K562 (cell line): ENCODE data around the gene FAM78A. TPM values are rescaled to one million over a fixed set of nuclear protein-coding genes. Genes with fewer than 3 reads are reported as not detected.

Experiments
- ATAC-seq: fragments of 200-7000 bp; cut with Tn5 transposase; 3 replicates; pipeline ENCODE4 v1.9.1; 2020; ENCODE audit warnings: moderate library complexity
- BruUV-seq: library from RNA; stranded (reverse); fragments of 400-500 nt; replicated peaks from 2 replicates; lab custom pipeline; 2021; lab: Mats Ljungman, UMichigan
- CTCF ChIA-PET: fragments of 300-600 bp; formaldehyde crosslinking; extraction: SDS; loops from one replicate; lab custom pipeline; 2021; ENCODE audit warnings: low intra/inter-chr PET ratio; lab: Yijun Ruan, JAX
- POLR2A ChIA-PET: fragments of 300-600, 350-650 bp; sonication (Branson Sonifier 250); formaldehyde crosslinking; extraction: SDS; loops from one replicate; lab custom pipeline; 2021; ENCODE audit warnings: antibody characterized with exemption, inconsistent platforms; lab: Yijun Ruan, JAX
- DNase-seq, 4 experiments: peaks; one replicate each; pipeline versions ENCODE4 v3.0.0 to v3.0.0-alpha.2; 2011 to 2018; ENCODE audit warnings: low spot score in 3 of 4, mixed read lengths in 3 of 4; ENCODE audit errors: extremely low read depth in 1 of 4
- FAIRE-seq: peaks from 2 replicates; lab custom pipeline; 2011; peaks lifted over from hg19 to GRCh38; lab: Jason Lieb, UNC
- H2AFZ ChIP-seq: 2 replicates; pipeline ENCODE4 v1.6.0; 2011; ENCODE audit warnings: low read depth, low read length, control low read depth, inconsistent platforms
- H3K27ac ChIP-seq: fragments of 200-600 bp; 3 replicates; pipeline ENCODE4 v1.8.0; 2011; ENCODE audit warnings: low read depth, mild to moderate bottlenecking, control low read depth, inconsistent platforms, low read length, moderate library complexity, mixed read lengths; ENCODE audit errors: extremely low read depth
- H3K27me3 ChIP-seq, 2 experiments: fragments of 300-600 bp in 1 of 2; 2 replicates in 1 of 2; 3 replicates in 1 of 2; pipeline versions ENCODE4 v1.6.0 to v1.8.0; 2011; ENCODE audit warnings: inconsistent platforms in 2 of 2, low read length in 2 of 2, mild to moderate bottlenecking in 1 of 2, mixed read lengths in 1 of 2, moderate library complexity in 1 of 2; ENCODE audit not compliant: control insufficient read depth in 2 of 2, insufficient read depth in 2 of 2
- H3K36me3 ChIP-seq: fragments of 300-600 bp; 3 replicates; pipeline ENCODE4 v1.8.0; 2011; ENCODE audit warnings: mild to moderate bottlenecking, low read length, inconsistent platforms; ENCODE audit not compliant: control insufficient read depth, insufficient read depth
- H3K4me1 ChIP-seq, 2 experiments: fragments of 200-600 bp in 1 of 2; replicated peaks in 1 of 2; 2 replicates in 1 of 2; 3 replicates in 1 of 2; pipeline versions ENCODE4 v1.5.1 to v1.8.0; 2011; ENCODE audit warnings: inconsistent platforms in 2 of 2, low read length in 2 of 2, mild to moderate bottlenecking in 1 of 2, mixed read lengths in 1 of 2, moderate library complexity in 1 of 2; ENCODE audit not compliant: control insufficient read depth in 2 of 2, insufficient read depth in 2 of 2
- H3K4me2 ChIP-seq: 2 replicates; pipeline ENCODE4 v1.6.1; 2011; ENCODE audit warnings: low read length, control low read depth, inconsistent platforms, mixed read lengths; ENCODE audit not compliant: insufficient read depth
- H3K4me3 ChIP-seq: fragments of 200-600 bp; sonication (generic), shearing (Covaris generic); 2 replicates; pipeline ENCODE4 v1.5.1; 2016; ENCODE audit warnings: control low read depth, inconsistent platforms
- H3K79me2 ChIP-seq: fragments of 200-600 bp; 3 replicates; pipeline ENCODE4 v1.8.0; 2011; ENCODE audit warnings: low read length, inconsistent platforms; ENCODE audit not compliant: control insufficient read depth, insufficient read depth
- H3K9ac ChIP-seq, 2 experiments: 2 replicates each; pipeline versions ENCODE4 v1.6.0 to v1.6.1; 2011; ENCODE audit warnings: low read depth in 2 of 2, low read length in 2 of 2, control low read depth in 1 of 2, inconsistent platforms in 1 of 2, mild to moderate bottlenecking in 1 of 2, mixed read lengths in 1 of 2; ENCODE audit not compliant: insufficient read depth in 1 of 2
- H3K9me1 ChIP-seq: one replicate; pipeline ENCODE4 v1.6.0; 2011; ENCODE audit warnings: inconsistent platforms, mild to moderate bottlenecking, low read length, moderate library complexity; ENCODE audit not compliant: control insufficient read depth, insufficient read depth
- H3K9me3 ChIP-seq: replicated peaks from 2 replicates; pipeline ENCODE4 v1.5.1; 2011; ENCODE audit warnings: low read depth, low read length, inconsistent platforms; ENCODE audit not compliant: control insufficient read depth, insufficient read depth
- H4K20me1 ChIP-seq: replicated peaks from 2 replicates; pipeline ENCODE4 v1.6.1; 2011; ENCODE audit warnings: low read length, inconsistent platforms, mixed read lengths; ENCODE audit not compliant: control insufficient read depth, insufficient read depth
- ATF3 ChIP-seq, 2 experiments: fragments of 450-650 bp in 1 of 2; sonication (generic) in 1 of 2; formaldehyde crosslinking in 1 of 2; IDR thresholded peaks in 1 of 2; conservative IDR thresholded peaks in 1 of 2; 2 replicates each; pipeline versions ENCODE4 v1.6.1 to v1.8.1; 2016 to 2023; ENCODE audit warnings: mild to moderate bottlenecking in 2 of 2, moderate library complexity in 2 of 2, inconsistent platforms in 1 of 2, missing genetic modification reagents in 1 of 2
- HEY1 ChIP-seq: fragments of 250-450 bp; sonication (Bioruptor Pico); IDR thresholded peaks from 2 replicates; pipeline ENCODE4 v1.5.0; 2020; ENCODE audit warnings: mild to moderate bottlenecking, moderate library complexity, borderline replicate concordance
- L3MBTL2 ChIP-seq: fragments of 450-650 bp; IDR thresholded peaks from 2 replicates; pipeline ENCODE4 v1.6.1; 2016; ENCODE audit warnings: mild to moderate bottlenecking, moderate library complexity
- MAFG ChIP-seq: fragments of 450-650 bp; conservative IDR thresholded peaks from 2 replicates; pipeline ENCODE4 v1.6.1; 2016; ENCODE audit warnings: missing genetic modification characterization, missing compliant biosample characterization
- SMAD4 ChIP-seq: fragments of 250-450 bp; sonication (Bioruptor Pico); conservative IDR thresholded peaks from 2 replicates; pipeline ENCODE4 v1.8.0; 2021; ENCODE audit warnings: inconsistent platforms, mild to moderate bottlenecking, moderate library complexity
- WGBS: fragments of 100-300 bp; shearing (Covaris generic); methylation state at CpG from one replicate; pipeline ENCODE4 v1.1.6; 2016; ENCODE audit warnings: low coverage, mixed read lengths; ENCODE audit not compliant: insufficient coverage; ENCODE audit errors: missing lambda C conversion rate; 5-methylcytosine and 5-hydroxymethylcytosine counted together
- in situ Hi-C: fragments of 300-500 bp; cut with MboI; formaldehyde crosslinking; loops from 4 replicates; pipeline ENCODE4 v1.15.0; 2018; ENCODE audit warnings: inconsistent platforms, mixed read lengths
- intact Hi-C: fragments of 100-400 bp; cut with micrococcal nuclease; formaldehyde crosslinking; loops from 2 replicates; pipeline ENCODE4 v1.14.2; 2022
- polyA plus RNA-seq, 8 experiments: library from polyadenylated mRNA; depleted of rRNA in 4 of 8; stranded (reverse) in 5 of 8; unstranded in 3 of 8; fragments of >200 nt; fragmentation: Nextera tagmentation in 2 of 8; fragmentation: Illumina TruSeq in 1 of 8; extraction: Ambion mirVana in 2 of 8; extraction: Trizol in 1 of 8; gene quantifications; 2 replicates each; pipeline versions ENCODE4 v1.2.1 to v1.2.3, GENCODE V29; 2011 to 2014; ENCODE audit warnings: inconsistent platforms in 1 of 8, missing spikeins in 1 of 8
- total RNA-seq, 7 experiments: library from RNA; depleted of rRNA in 6 of 7; stranded (reverse); fragments of >200 nt in 6 of 7; fragmentation: Illumina TruSeq in 2 of 7; extraction: Trizol in 2 of 7; gene quantifications; 2 replicates each; pipeline versions ENCODE4 v1.2.1 to v1.2.3, GENCODE V29; 2011 to 2021; ENCODE audit warnings: low replicate concordance in 1 of 7

The FAM78A gene
- total and polyA plus RNA-seq, 9 of the 15 experiments (the other 6 are each of a cell fraction or from before 2014, with no cell fraction given): 0.56 to 103 (median 55.2) TPM

DNA sequence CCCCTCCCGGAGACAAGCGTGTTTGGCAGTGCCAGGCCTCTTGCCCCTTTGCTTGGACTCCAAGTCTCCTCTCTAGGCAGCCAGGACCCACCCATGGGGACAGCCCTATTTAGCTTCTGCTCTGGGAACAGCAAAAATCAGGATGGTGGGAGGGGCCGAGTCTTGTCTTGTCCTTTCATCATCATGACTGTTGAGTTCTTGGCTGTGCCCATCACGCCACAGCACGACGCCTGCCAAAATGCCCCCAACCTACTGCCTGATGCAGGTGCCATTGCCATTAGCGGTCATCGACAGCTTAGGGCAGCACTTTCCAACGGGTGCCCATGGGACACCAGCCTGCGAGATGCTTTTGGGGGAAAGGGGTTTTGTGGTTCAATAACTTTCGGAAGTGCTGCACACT, 32.1 kb upstream of the FAM78A start:
- in situ Hi-C loops (loop anchor here (25.0 kb wide), 1 partner anchor 596 kb away; no protein-coding TSS in a partner anchor), intact Hi-C loops (loop anchor here (10.0 kb wide), 1 partner anchor 1056 kb away; no protein-coding TSS in a partner anchor)
- Histone ChIP-seq H3K27me3 (no peaks in the 10 kb centered on the region), H3K4me1 (peaks cover 18 to 55% of the 10 kb centered on the region in 2 experiments), H3K9me1 (no peaks in the 10 kb centered on the region), H3K4me2 (no peak overlapping the region), H3K9ac (no peak overlapping the region), H3K79me2 (no peaks in the 10 kb centered on the region), H3K36me3 (no peaks in the 10 kb centered on the region), H2AFZ (no peak overlapping the region), H3K4me3 (no peak overlapping the region), H3K27ac (no peak overlapping the region), H3K9me3 (no peaks in the 10 kb centered on the region), H4K20me1 (no peaks in the 10 kb centered on the region)
- BruUV-seq: no TSS peak
- ATAC-seq: no peak
- ChIA-PET CTCF (no interaction called here), POLR2A (interaction anchor here (0.8 kb wide), 1 partner anchor 12 kb away, joined by 4 read pairs; no protein-coding TSS in a partner anchor)
- FAIRE-seq: no peak
- 66% methylated on average over 11 of the region's 11 CpGs for WGBS
- no peak for DNase-seq
- TF ChIP-seq HEY1 (CRISPR knock-in tag) (no peak), SMAD4 (CRISPR knock-in tag) (peak; percentile 24; the same call in 1 of the 2 replicates), L3MBTL2 (0 out of 2 replicates have a peak, but pooled peaks have one; percentile 26), ATF3 (IDR thresholded peaks at IDR 0.05) (peak; percentile 11; the same call in 1 of the 2 replicates), ATF3 (CRISPR knock-in tag; conservative IDR thresholded peaks at IDR 0.05) (no peak), MAFG (tag) (no peak)
